OCI-LY1 (cell line): Measurements from ENCODE around the gene HPRT1.

Experiments used
- CTCF ChIP-seq: fragments of 200-600 bp; sonication (generic), shearing (Covaris generic); IDR thresholded peaks from 2 replicates; pipeline ENCODE4 v1.5.1; 2017; ENCODE audit warnings: mild to moderate bottlenecking, antibody characterized with exemption, low read length, moderate library complexity, mixed read lengths
- EZH2 ChIP-seq: fragments of 200-600 bp; sonication (generic), shearing (Covaris generic); IDR thresholded peaks from 2 replicates; pipeline ENCODE4 v1.8.0; 2017; ENCODE audit warnings: borderline replicate concordance, mixed run types, mild to moderate bottlenecking, antibody characterized with exemption, low read length, moderate library complexity, mixed read lengths

- TF ChIP-seq CTCF (no peak), EZH2 (no peak)
These were observed 73.4 kb downstream of the HPRT1 start for GRCh38 chrX:134533352-134533751.
